ENCODE data around the gene PCED1B.
A peak's percentile ranks its signal among the peaks of the same experiment; 100 is the strongest.

Gene PCED1B

DNA sequence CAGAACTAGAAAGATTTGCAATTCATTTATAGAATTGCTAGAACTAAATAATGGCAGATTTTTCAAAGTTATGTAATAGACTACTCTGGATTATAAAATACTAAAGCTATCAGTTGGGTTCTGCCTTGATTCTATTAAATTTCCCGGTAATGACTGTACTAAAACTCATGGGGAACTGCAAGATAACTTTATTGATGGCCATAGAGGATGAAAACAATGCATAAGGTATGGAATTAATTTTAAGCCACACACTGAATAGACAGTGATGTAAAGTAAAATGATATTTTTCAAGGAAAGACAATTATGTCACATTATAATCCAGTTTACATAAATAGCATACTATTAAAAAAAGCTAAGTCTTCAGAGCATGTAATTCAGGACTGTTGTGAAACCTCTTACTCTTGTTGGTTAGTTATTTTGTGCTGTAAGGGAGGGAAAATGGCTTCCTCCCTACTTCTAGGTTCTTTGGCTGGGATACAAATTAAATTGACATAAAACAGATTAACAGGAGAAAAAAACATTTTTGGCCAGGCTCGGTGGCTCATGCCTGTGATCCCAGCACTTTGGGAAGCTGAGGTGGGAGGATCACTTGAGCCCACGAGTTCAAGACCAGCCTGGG is 134.7 kb downstream of the PCED1B start:
- DNase-seq = no peak

DNA sequence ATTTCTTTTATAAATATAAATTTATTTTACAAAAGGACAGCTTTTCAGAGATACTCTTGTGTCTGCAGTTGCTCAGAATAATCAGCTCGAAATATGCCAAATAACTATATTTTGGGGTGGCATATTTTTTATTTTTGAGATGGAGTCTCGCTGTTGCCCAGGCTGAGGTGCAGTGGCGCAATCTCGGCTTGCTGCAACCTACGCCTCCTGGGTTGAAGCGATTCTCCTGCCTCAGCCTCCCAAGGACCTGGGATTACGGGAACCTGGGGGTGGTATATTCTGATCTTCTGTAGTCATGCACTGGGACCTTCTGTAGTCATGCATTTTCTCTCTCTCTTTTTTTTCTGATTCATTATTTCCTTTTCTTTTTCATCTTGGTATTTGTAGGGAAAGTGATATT is 135.3 kb downstream of the PCED1B start:
- no peak for DNase-seq

DNA sequence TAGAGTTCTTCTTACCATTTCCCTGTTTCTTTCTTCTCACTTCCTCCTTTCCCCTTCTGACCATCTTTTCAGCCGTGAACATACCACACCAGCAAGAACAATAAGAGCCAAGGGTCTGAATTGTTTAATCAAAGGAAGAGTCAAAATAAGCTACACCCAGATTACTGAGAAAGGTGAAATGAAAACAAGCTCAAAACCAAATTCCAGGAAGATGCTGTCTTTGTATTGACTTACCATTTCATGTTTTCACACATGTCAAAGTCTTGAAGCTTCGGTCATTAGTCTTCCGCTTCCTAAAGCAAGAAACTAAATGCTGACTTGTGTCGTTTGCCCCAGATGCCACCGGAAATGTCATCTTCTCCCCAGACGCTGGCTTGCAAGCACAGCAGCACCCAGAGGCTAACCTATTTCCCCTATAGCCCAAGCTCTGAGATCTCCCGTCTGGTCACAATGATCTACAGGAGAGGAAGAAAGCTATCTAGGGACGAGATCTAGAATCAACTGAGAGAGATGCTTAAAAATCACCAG is 136.8 kb downstream of the PCED1B start:
- peak; percentile 94 for DNase-seq

DNA sequence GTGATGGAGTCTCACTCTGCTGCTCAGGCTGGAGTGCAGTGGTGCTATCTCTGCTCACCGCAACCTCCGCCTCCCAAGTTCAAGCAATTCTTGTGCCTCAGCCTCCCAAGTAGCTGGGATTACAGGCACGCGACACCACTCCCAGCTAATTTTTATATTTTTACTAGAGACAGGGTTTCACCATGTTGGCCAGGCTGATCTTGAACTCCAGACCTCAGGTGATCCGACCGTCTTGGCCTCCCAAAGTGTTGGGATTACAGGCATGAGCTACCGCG is 138.1 kb downstream of the PCED1B start:
- peak; percentile 51 for DNase-seq

DNA sequence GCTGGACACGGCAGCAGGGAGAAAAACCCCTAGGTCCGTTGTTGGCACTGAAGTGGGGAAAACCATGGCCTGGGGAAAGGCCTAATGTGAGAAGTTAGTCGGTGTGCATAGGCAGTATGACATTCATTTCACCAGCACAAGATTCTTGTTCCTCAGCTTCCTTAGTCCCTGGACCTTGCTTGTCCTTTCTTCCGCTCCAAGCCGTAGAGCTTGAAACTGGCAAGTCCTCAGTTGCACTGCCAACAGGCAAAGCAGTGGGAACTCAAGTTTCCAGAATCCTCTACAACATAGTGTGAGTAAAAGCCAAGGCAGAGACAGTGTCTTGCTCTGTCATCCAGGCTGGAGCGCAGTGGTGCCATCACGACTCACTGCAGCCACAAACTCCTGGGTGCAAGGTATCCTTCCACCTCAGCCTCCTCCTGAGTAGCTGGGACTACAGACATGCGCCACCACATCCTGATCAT is 138.8 kb downstream of the PCED1B start:
- peak; percentile 66 for DNase-seq

DNA sequence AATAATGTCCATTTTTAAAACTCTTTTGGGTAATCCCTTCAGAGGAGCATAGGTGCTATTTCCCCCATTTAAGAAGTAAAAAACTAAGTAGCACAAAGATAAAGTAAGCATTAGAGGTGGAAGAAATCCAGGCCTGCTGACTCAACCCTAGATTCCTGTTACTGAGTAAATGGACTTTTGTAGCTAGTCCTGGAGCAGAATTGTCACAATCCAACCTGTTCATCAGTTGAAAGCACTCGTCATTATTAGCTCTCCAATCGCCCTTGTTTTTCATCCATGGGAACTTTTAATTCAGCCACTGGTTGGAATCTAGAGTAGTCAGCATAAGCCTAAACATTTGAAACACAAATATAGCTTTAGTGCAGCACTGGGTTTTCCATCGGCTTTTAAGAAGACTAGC is 139.8 kb downstream of the PCED1B start:
- no peak for DNase-seq

DNA sequence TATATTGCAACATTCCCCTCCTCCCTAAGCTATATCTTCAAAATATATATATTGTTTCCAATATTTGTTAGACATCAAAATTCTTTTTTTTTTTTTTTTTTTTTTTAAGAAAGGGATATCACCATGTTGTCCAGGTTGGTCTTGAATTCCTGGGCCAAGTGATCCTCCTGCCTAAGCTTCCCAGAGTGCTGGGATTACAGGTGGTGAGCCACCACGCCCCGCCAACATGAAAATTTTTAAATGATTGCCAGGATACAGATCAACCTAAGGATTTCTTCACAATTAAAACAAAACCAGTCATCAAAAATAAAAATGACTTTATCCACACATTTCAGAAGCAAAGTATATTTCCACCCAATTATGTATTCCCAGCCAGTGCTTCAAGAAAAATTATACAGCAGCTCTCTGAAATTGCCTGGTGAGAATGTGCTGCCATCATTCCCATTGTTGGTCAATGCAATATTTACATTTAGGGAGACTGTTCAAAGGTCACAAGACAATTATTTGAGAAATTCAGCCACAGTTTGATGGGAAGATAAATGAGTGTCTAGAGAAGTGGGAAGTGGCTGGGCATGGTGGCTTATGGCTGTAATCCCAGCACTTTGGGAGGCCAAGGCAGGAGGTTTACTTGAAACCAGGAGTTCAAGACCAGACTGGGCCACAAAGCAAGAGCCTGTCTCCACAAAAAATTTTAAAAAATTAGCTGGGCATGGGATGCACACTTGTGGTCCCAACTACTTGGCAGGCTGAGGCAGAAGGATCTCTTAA is 142.0 kb downstream of the PCED1B start:
- DNase-seq = no peak

DNA sequence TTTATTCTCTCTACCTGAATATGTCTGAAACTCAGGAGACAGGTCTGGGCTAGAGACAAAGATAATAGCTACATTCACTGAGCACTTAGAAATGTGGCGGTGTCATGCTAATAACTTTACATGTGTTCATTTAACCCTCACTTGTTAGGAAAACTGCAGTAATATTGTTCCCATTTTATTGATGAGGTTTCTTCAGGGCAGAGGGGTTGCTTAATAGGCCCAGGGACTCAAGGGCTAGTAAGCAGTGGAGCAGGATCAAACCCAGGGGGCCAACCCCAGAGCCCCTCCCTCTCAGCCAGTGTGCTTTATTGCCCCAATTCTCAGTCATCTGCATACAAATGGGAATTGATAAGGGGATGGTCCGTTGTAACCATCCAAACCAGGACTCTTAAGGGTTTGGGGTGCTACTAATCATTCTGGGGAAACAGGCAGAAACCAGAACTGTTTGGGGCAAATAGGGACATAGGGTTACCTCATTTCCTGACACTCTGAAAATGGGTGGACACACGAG is 143.2 kb downstream of the PCED1B start:
- DNase-seq = no peak

DNA sequence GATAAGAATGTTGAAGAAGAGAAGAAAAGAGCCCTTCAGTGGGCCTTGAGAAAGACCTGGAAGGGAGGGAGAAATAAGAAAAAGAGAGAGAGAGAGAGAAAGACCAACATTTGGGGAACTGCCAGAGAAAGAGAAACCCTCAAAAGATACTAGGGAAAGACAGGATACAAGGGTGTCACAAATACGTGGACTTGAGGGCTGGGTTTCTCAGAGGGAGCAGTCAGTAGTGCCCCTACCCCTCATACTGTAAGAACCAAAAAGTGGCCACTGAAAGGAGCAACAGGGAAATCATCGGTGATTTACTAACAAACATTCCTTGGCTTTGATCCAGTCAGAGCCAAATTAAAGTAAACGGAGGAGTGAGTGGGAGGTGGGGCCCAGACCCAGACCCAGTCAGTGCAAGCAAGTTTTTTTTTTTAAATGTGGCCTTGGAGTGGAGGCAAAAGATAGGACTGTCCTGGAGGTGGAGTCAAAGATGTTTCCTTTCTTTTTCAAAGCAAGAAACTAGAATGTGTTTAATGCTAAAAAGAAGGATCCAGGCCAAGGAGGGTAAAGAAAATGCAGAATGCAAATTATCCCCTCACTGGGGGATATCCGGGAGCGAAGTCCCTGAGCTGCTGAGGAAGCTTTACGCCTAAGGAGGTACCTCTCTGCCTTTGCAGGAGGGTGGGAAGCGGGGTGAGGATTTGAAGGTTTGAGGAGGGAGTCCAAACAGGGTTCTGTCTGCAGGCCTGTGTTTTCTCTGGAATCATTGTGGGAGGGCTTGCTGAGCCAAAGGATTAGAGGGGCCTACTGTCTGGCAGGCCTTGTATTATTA is 143.8 kb downstream of the PCED1B start:
- DNase-seq = no peak

DNA sequence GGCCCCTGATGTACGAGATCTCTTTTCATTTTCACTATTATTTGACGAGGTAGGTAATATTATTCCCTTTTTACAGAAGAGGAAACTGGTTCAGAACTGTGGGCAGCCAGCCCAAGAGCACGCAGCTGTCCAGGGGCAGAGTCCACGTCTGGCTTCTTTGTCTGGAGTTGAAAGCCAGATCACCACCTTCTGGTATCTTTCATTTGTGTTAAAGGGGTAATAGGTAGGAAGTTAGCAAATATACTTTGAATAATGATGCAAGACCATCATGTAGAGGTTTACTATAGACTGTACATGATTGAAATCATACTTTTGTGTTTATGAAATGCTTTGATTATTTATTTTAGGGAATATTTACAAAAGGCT is 144.4 kb downstream of the PCED1B start:
- DNase-seq = no peak

DNA sequence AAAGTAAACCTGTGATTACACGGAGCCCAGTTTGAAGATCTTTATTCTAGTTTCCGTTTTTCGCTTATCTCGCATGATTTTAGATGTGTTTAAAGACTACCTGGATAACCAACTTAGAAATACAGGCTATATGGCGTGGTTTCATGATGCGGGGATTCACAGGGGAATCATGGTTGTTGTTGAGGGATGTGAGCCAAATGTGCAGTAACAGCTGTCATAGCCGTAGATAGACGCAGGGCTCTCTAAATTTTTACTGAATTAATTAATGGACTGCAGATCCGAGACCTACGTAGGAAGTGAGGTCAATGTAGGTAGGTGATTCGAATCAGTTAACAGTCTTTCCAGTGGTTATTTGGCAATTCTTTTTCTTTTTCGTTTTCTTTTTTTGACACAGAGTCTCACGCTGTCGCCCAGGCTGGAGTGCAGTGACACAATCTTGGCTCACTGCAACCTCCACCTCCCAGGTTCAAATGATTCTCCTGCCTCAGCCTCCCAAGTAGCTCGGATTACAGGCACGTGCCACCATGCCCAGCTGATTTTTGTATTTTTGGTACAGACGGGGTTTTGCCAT is 145.2 kb downstream of the PCED1B start:
- no peak for DNase-seq

DNA sequence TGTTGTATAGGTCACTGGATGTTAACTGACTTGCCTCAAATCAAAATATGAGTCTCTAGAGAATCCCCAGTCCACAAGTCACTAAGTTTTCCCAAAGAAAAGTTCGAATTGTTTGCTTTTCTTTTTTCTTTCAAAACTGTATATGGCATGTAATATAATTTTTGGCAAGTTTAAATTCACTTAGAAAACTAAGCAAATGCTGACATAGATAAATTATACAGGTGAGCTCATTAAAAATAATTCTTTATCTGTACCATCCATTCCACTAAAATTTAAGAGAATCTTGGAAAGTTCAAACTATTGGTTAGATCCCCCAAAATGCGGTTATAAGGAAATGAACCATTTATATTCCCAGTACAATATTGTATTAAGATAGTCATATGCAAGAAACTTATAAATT is 145.9 kb downstream of the PCED1B start:
- no peak for DNase-seq

DNA sequence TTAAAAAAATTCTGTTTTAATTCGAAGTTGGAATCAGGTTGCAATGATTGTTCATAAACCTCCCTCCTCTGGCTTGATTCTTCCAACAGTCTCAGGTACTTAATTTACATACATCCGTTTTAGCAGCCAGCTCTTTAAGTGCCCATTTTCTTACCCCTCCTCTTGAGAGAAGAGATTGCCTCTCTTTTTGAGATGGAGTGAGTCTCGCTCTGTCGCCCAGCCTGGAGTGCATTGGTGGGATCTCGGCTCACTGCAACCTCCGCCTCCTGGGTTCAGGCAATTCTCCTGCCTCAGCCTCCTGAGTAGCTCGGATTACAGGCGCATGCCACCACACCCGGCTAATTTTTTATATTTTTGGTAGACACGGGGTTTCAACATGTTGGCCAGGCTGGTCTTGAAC is 146.8 kb downstream of the PCED1B start:
- no peak for DNase-seq

DNA sequence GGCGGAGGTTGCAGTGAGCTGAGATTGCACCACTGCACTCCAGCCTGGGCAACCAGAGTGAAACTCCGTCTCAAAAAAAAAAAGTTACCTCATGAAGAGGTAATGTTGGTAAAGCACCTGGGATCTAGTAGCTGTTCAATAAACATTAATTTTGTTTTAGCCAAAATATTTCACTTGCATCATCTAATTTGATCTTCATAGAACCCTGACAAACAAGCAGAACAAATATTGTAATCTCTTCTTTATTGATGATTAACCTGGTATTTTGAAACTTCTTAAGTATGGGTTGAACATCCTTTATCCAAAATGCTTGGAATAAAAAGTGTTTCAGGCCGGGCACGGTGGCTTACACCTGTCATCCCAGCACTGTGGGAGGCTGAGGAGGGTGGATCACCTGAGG is 149.4 kb downstream of the PCED1B start:
- no peak for DNase-seq

DNA sequence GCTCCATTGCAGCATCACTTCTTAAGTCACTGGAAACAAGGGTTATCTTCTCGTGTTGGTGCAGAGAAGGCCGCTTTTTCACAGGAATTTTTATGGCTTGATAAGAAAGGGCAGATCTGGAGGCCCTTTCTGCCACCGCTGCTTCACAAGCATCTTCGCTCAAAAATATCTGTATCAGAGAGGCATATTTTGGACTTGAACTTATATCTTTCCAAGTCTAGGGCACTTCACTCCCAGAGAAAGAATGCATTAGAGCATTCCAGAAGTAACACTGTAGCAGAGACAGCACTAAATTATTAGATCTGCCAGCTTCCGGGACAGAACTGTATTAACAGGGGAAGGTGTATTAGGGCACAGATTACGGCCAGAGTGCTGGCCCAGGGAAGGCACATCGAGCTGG is 152.0 kb downstream of the PCED1B start:
- no peak for DNase-seq

DNA sequence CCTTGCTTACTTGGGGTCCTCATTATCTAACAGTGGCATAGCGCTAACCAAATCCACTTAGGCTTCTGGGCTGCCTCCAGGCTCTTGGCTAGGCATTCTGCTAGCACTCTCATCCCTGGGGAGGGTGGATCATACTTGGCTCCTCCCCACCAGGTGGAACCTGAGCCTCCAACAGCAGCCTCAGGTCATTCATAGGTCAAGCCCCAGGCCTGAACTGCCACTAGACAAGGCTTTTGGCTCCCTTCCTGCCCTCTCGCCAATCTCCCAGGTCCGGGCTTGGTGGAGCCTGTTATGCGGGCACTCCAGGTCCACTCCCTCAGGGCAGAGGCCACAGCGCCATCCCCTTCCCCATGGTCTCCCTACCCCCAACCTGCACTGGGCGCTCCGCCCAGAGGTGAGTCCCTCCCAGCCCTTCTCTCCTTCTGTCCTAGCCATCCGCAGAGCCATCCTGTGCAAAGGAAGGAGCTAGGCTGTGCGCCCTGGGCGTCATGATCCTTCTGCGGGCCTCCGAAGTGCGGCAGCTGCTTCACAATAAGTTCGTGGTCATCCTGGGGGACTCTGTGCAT is 155.2 kb downstream of the PCED1B start:
- DNase-seq = no peak

DNA sequence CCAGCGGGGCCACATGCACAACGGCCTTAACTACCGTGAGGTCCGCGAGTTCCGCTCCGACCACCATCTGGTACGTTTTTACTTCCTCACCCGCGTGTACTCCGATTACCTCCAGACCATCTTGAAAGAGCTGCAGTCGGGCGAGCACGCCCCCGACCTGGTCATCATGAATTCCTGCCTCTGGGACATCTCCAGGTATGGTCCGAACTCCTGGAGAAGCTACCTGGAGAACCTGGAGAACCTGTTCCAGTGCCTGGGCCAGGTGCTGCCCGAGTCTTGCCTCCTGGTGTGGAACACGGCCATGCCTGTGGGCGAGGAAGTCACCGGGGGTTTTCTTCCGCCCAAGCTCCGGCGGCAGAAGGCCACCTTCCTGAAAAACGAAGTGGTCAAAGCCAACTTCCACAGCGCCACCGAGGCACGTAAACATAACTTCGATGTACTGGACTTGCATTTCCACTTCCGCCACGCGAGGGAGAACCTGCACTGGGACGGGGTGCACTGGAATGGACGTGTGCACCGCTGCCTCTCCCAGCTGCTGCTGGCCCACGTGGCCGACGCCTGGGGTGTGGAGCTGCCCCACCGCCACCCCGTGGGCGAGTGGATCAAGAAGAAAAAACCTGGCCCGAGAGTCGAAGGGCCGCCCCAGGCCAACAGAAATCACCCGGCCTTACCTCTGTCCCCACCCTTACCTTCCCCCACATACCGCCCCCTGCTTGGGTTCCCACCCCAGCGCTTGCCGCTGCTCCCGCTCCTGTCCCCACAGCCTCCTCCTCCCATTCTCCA is 156.0 kb downstream of the PCED1B start:
- no peak for DNase-seq

DNA sequence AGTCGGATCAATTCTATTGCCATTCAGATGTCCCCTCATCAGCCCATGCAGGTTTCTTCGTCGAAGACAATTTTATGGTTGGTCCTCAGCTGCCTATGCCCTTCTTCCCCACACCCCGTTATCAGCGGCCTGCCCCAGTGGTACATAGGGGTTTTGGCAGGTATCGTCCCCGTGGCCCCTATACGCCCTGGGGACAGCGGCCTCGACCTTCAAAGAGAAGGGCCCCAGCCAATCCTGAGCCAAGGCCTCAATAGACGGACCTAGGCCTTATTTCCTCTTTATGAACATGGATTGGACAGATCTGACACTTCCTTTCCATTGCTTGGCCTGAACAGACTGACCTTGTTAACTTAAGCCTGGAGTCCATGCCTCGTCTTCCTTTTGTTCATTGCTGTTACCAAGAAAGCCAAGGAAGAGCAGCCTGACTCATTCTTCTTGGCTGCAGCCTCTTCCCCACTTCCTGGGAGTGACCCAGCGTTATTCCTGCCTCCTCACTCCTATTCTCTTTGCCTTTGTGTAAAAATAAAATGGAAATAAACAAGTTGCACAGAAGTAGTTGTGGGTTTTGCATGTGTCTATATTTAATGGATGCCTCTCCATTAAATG is 156.8 kb downstream of the PCED1B start:
- no peak for DNase-seq

DNA sequence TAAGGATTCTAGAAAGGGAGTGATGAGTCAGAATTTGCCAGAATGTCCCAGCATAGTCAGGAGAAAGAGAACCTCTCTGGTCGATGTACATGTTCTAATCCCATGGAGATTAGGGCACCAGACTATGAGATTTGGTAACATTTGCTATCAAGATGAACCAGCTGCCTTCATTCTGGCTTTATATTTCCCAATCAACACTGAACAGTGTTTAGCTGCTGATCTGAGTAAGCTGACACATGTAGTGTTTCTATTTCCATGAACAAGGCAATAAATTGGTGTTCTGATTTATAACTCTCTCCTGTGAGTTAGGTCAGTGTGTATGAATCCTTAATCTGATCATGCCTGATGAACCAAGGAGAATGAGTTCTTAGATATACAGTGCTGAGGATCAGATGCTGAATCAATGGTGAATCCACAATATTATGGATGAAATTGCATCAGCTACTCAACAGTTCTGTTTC is 158.4 kb downstream of the PCED1B start:
- no peak for DNase-seq

DNA sequence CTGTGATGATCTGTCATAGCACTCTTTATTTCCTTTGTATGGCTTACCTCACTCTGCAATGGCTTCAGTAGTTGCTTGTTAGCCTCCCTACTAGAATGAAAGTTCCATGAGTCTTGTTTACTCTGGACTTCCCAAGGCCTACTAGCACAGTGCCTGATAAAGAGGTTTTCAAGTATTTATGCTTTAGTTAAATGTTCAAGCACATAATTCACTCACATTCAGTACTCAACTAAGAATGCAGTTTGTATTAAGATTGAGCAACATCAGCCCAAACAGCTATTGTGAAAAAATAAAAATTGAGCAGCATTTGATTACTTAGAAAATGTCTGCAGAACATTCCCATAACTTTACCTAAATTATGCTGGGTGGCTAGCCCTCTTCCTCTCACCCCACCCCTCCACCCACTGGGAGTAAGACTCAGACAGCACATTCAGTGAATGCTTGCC is 159.3 kb downstream of the PCED1B start:
- DNase-seq = no peak

DNA sequence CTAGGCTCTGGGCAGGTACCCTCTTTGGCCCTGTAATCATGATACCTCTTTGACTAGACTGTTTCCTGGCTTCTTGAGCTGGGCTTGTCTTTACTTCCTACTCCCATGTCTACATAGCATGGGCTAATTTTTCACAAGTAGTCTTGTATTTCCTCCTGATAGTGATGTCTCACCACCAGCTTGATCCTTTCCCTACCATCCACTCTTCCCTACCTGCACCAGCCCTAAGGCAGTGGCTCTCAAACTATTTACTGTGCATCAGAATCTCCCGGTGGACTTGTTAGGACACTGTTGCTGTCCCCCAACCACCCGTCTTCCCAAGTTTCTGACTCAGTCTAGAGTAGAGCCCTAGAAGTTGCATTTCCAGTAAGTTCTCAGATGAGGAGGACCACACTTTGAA is 163.0 kb downstream of the PCED1B start:
- DNase-seq = no peak

DNA sequence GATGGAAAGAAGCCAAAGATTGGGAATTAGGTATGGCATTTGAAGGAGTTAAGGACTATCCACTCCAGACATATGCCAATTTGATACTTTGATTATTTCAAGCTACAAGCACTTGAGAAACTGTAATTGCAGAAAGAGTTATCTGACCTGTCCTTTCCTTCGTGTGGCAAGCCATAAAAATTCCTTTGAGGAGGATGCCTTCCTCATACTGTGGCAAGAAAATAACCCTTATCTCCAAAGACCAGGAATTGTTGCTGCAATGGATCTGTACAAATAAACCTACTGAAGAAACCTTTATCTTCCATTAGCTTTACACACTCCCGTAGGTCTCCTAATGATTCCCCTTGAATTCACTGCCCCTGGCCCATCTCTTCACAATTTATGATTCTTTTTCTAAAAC is 165.4 kb downstream of the PCED1B start:
- DNase-seq = no peak
